Progenitor cell of endocrine pancreas (in vitro differentiated cells): ENCODE data around the gene GLI2. TPM values are rescaled to one million over a fixed set of nuclear protein-coding genes. Genes with fewer than 3 reads are reported as not detected.

Experiments
- DNase-seq: peaks from one replicate; pipeline ENCODE4 v3.0.0; 2021; ENCODE audit warnings: low spot score; ENCODE audit not compliant: unreplicated experiment
- H3K27ac Mint-ChIP-seq: 2 replicates; pipeline ENCODE4 v1.8.0; 2021; ENCODE audit warnings: mild to moderate bottlenecking, moderate library complexity, mixed read lengths
- H3K27me3 Mint-ChIP-seq: 2 replicates; pipeline ENCODE4 v1.8.0; 2021; ENCODE audit warnings: mixed read lengths
- H3K36me3 Mint-ChIP-seq: 2 replicates; pipeline ENCODE4 v1.8.0; 2022; ENCODE audit warnings: mixed read lengths; ENCODE audit not compliant: insufficient read depth
- H3K4me1 Mint-ChIP-seq: 2 replicates; pipeline ENCODE4 v1.8.0; 2021; ENCODE audit warnings: low read depth, mixed read lengths
- H3K4me3 Mint-ChIP-seq: 2 replicates; pipeline ENCODE4 v1.8.0; 2021; ENCODE audit warnings: low read depth, mild to moderate bottlenecking, moderate library complexity, mixed read lengths
- H3K9me3 Mint-ChIP-seq: 2 replicates; pipeline ENCODE4 v1.8.0; 2021; ENCODE audit warnings: low read depth, mixed read lengths
- CTCF ChIP-seq: fragments of 200-600 bp; sonication (generic); IDR thresholded peaks from one replicate; pipeline ENCODE4 v1.5.0; 2021; ENCODE audit warnings: antibody characterized with exemption, mild to moderate bottlenecking; ENCODE audit not compliant: unreplicated experiment
- total RNA-seq: library from RNA; stranded (reverse); gene quantifications from 2 replicates; pipeline ENCODE4 v1.2.1, GENCODE V29; 2021

Gene GLI2
- total RNA-seq, 1 donor from 2014 or later: 2.3 TPM

GRCh38 chr2:120761911-120762310, 26.2 kb downstream of the GLI2 start:
- H3K27me3 Mint-ChIP-seq: peaks cover 71% of the 10 kb centered on the region
- TF ChIP-seq CTCF: no peak
- H3K4me3 Mint-ChIP-seq: no peak overlapping the region
- no peak for DNase-seq
- H3K36me3 Mint-ChIP-seq: no peaks in the 10 kb centered on the region
- H3K4me1 Mint-ChIP-seq: peaks cover 21% of the 10 kb centered on the region
- no peaks in the 10 kb centered on the region for H3K9me3 Mint-ChIP-seq
- no peak overlapping the region for H3K27ac Mint-ChIP-seq

- no peak for TF ChIP-seq CTCF
- H3K4me3 Mint-ChIP-seq: no peak overlapping the region
- no peak for DNase-seq
- H3K27ac Mint-ChIP-seq: no peak overlapping the region
- H3K9me3 Mint-ChIP-seq: no peaks in the 10 kb centered on the region
- H3K4me1 Mint-ChIP-seq: peaks cover 21% of the 10 kb centered on the region
- H3K36me3 Mint-ChIP-seq: no peaks in the 10 kb centered on the region
- H3K27me3 Mint-ChIP-seq: peaks cover 67% of the 10 kb centered on the region
Measured at GRCh38 chr2:120762341-120763061, 26.8 kb downstream of the GLI2 start.

GRCh38 chr2:120763508-120763907, 27.8 kb downstream of the GLI2 start:
- Mint-ChIP-seq H3K27me3 (peaks cover 67% of the 10 kb centered on the region), H3K4me3 (no peak overlapping the region), H3K4me1 (peaks cover 18% of the 10 kb centered on the region), H3K9me3 (no peaks in the 10 kb centered on the region), H3K36me3 (no peaks in the 10 kb centered on the region), H3K27ac (no peak overlapping the region)
- TF ChIP-seq CTCF: no peak
- DNase-seq: no peak

- H3K9me3 Mint-ChIP-seq: no peaks in the 10 kb centered on the region
- H3K27ac Mint-ChIP-seq: no peak overlapping the region
- peaks cover 18% of the 10 kb centered on the region for H3K4me1 Mint-ChIP-seq
- no peak for TF ChIP-seq CTCF
- no peak for DNase-seq
- H3K27me3 Mint-ChIP-seq: peaks cover 70% of the 10 kb centered on the region
- H3K36me3 Mint-ChIP-seq: no peaks in the 10 kb centered on the region
- no peak overlapping the region for H3K4me3 Mint-ChIP-seq
Measured at GRCh38 chr2:120763931-120764330, 28.3 kb downstream of the GLI2 start.

GRCh38 chr2:120764492-120764891, 28.8 kb downstream of the GLI2 start:
- DNase-seq: no peak
- H3K27ac Mint-ChIP-seq: no peak overlapping the region
- H3K4me1 Mint-ChIP-seq: peaks cover 18% of the 10 kb centered on the region

More at GRCh38 chr2:120764492-120764891, 28.8 kb downstream of the GLI2 start:
- no peak for TF ChIP-seq CTCF
- Mint-ChIP-seq H3K9me3 (no peaks in the 10 kb centered on the region), H3K27me3 (peaks cover 69% of the 10 kb centered on the region), H3K36me3 (no peaks in the 10 kb centered on the region), H3K4me3 (no peak overlapping the region)
